T-helper 2 cell (primary cell): Measurements from ENCODE around the gene IRF2.

Experiments
- DNase-seq, 5 experiments: peaks; one replicate each; pipeline versions ENCODE4 v3.0.0 to v3.0.0-alpha.2; 2012 to 2022
- total RNA-seq, 2 donors: gene quantifications; one replicate each; lab custom pipeline; 2026; lab: John Stamatoyannopoulos, UW

Gene IRF2
- total RNA-seq = 16.2 to 36.7 reads per million in 2 donors

DNA sequence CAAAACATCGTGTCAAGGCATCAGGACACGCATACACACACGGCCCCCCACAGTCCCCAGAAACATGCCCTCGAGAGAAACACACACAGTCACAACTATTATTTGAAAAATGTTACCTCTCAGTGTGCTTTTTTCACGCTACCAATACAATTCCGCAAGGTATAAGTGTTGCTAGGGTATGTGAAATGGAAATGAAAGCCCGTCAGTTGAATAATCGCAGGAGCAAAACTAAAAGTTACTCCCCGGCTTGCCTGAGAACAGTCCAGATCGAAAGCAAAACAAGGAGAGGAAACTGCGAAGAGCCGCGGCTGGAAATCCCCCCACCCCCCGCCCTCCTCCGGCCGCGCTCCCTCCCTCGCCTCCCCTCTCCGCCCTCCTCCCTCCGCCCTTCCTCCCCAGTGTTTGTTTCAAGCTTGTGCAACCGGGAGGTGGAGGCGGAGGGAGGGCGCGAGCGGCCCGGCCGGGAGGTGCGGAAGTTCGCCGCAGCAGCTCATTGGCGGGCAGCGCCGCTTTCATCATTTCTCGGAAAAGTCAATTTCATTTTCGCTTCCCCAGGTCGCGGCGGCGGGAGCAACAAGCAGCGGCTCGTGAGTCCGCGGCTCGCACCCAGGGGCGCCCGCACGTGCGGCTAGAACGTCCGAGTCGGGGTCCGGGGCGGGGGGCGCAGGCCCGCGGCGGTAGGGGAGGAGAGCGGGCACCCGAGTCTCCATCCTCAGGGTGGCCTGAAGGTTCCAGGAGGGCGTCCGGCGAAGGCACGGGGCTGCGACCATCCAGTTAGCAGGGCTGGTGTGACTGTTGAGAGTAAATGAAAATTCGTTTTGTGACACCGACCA lies at the start of gene IRF2:
TSS of gene IRF2 (minus strand) at position 288 of the 833 bp plus-strand sequence. CDS start 45,486 bp downstream, outside the sequence.
- peak; percentile 88 to 100 (median 95) for DNase-seq

DNA sequence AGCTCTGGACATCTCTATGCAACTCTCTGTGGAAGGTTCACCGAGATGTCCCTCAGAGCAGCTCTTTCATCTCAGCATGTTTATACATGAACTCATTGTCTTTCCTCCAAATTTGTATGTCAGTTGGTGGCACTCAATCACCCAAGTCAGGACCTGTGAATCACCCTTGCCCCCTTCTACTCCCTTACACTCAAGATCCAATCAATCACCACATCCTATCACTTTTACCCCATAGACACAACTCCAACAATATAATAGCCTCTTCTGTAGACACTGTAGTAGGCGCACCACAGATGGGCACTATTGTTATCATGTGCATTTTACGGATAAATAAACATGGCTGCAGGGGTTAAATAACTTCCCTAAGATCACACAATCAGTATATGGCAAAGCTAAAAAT lies 41.3 kb upstream of the IRF2 start:
- DNase-seq = peak in 1 of 5 experiments; percentile 67

DNA sequence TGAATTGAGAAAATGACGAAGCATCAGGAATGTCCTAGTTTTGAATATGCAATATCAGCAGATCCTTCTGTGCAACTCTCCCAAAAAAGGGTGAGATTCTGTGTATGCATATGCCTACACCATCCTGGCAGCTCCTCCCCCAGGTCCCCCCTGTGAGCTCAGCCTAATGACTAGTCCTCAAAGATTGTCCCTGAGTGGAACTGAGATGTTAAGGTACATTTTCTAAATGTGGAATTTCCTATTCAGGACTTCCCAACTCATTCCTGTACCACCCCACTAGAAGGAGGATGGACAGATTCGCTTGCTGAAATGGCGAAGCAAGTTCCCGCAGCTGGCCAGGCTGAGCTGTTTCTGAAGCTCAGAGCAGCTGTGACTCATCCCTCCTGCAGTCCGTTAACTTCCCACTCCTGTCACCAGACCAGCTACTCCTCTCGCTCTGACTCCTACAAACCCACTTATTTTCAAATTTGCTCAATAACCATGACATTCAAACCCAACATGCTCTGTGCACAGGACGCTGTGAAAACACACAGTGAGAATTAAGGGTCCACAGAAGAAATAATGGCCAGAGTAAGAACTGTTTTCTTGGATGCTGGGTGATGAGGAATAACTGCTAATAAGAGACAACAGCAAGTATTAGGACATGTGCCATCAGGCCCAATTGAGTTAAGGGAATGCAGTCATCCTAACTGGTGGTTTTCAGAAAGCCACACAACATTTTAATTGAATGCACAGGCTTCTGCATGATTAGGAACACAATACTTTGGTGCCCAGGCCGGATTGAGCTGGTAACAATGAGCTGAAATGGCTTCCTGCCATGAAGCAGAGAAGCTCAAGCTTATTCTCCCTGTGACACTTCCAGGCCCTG lies 40.0 kb upstream of the IRF2 start:
- peak in 2 of 5 experiments; percentile 62 to 95 for DNase-seq

- peak in 1 of 5 experiments; percentile 81 for DNase-seq
Observed at GRCh38 chr4:184513802-184514120, 39.4 kb upstream of the IRF2 start.

DNA sequence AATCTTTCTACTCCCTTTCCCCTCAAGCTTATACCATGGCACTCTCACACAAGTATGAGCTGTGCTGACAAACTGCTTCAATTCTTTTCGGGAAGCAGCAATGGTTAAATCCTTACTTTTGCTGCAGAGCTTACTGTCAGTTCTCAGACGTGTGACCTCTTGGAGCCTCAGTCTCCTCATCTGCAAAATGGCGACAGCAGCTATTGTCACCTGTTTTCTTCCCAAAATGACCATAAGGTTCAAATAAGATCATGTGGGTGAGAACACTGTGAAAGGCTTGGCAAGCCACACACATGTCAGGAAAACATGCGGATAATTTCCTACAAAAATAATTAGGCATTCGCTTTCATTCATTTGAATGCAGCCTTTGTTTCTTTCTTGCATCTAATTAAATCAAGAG lies 36.8 kb upstream of the IRF2 start:
- DNase-seq = no peak

DNA sequence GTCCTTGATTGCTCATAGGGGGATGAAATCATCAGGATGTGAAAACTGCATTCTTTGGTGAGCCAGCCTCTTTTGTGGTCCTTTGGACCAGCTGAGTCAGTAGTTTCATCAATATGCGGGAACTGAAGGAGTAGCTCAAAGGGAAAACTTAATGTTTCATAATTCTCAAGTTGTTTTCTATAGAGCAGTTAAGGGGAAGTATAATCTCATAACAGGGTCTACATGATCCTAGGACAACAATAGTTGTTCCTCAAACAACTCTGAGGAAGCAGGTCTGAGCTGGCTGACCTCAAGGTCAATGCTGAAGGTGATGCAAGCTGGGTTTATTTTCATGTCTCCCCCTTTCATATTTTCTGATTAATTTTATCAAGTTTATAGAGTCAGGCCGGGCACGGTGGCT lies 36.1 kb upstream of the IRF2 start:
- DNase-seq = no peak

DNA sequence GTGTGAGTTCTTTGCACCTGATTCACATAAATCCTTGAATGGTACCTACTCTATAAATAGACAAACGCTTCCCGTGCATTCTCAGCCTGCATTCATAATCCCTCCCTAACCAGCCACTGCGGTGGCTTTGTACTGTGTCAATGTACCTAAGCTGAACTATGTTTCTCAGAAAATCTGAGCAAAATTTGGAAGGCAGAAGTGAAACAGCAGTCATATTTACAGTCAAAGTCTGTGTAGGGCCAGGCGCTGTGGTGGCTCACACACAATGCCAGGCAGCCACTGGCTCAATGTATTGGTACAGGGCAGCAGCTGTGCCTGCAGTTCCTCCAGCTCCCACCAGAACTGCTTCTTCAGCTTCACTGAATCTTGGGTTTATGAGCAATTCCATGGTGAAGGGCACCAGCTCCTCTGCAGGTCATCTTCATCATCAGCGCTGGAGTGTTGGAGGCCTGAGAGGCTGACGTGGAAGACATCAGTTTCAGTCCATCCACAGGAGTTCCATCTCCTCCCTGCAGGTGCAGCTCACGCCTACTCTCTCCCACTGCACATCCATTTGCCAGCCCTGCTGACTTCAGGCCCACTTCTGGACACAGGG lies 32.3 kb upstream of the IRF2 start:
- peak in 1 of 5 experiments; percentile 88 for DNase-seq

GRCh38 chr4:184504385-184504784 lies 30.0 kb upstream of the IRF2 start:
- no peak for DNase-seq

GRCh38 chr4:184503869-184504300 lies 29.5 kb upstream of the IRF2 start:
- DNase-seq = peak in 1 of 5 experiments; percentile 68

DNA sequence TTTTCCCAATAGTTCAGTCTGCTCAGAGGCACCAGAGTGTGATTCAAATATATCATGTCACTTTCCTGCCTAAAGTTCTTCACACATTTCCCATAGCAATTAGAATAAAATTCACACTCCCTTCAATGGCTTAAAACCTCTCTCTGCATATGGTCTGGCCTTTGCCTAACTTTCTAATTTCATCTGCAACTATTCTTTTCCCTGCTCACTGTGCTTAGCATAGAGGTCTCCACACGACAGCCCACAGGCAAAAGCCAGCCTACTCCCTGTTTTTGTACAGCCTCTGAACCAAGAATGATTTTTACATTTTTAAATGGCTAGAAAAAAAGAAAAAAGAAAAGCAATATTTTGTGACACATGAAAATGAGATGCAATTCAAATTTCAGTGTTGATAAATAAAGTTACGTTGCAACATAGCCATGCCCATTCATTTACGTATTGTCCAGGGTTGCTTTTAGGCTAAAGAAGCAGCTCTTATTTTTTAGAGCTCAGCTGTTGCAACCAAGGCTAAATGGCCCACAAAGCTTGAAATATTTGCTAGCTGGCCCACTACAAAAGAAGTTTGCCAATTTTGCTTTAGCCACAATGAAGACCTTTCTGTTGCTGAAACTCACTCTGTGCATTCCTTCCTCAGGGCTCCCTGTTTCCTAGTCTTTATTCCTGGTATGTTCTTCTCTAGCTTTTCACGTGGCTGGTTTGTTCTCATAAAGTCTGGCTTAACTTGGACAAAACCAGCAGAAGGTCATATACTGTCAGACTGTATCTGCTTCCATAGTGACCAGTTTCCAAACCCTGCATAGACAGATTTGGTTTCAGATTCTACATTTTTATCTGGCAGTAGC lies 26.6 kb upstream of the IRF2 start:
- no peak for DNase-seq

DNA sequence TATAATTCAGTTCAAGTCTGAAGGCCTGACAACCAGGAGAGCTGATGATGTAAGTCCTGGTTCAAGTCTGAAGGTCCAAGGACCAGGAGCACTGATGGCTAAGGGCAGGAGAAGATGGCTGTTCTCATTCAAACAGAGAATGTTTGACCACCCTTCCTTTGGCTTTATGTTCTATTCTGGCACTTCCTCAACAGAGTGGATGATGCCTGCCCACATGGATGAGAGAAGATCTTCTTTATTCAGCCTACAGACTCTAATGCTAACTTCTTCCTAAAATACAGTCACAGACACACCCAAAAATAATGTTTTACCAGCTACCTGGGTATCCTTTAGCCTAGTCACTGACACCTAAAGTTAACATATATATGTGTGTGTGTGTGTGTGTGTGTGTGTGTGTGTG lies 25.6 kb upstream of the IRF2 start:
- no peak for DNase-seq

DNA sequence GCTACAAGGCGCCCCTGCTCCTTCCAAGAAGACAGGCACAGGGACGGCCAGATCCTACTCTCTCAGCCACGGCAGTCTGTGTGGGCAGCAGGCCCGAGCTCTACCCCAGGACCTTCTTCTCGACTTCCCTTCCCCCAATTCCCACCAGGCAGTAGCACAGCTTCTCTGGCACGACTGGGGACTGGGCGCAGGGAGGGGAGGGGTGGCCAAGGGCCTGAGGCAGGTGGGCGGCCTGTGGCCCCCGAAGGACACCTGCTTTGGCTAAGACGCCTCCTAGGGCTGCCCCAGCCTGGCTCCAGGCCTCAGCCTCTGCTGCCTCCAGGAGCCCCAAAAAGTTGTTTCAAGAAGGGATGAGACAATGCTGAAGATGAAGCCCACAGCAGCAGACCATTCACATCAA lies 24.2 kb upstream of the IRF2 start:
- no peak for DNase-seq

DNA sequence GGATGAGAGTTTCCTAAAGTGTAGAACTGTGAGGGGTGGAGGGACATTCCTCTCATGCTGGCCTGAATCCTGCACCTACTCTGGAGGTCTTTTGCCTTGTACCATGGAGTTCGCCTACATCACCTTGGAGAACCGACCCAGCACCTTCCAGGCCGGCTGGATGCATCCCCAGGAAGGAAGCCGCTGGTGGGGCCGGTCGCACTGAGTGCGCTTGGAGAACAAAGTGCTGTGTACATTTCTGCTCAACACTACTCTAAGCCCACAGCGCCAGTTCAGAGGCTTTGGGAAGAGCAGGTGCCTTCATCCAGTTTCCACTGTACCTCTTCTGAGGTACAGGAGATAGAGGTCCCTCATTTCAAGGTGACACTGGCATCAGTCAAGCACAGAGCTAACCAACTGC lies 15.4 kb upstream of the IRF2 start:
- DNase-seq = no peak

DNA sequence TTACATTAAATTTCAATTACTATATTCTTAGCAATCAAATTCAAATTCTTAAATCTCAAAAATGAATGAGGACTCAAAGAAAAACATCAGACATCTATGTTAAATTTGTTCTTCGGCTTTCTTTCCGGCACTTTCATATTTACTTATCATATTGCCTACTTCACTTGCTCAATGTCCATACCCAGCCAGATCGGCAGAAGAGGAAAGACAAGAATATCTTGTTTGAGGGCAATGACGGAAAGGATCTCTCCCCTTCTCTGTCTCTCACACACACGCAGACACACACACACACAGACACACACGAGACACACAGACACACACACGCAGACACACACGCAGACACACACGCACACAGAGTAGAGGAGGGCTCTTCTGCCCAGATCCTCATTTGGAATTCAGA lies 13.2 kb upstream of the IRF2 start:
- no peak for DNase-seq

- no peak for DNase-seq
Observed at GRCh38 chr4:184485279-184485678, 10.9 kb upstream of the IRF2 start.

DNA sequence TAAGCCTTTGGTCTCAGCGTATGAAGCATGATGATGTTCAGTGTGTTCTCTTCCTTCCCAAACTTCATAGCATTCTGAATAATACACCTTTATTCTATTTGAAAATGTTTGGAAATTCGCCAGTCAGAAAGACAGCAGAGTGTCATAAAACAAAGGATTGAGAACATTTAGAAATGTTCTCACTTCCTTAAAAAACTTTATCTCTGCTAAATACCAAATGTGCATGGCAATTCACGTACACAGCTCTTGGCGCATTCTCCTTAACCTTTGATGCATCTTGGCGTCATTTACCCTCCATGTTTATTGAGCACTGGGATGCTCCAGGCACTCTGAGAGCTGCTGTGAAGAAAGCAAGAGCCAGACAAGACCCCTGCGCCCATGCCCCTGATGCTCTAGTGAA lies 7.2 kb upstream of the IRF2 start:
- DNase-seq = no peak

- no peak for DNase-seq
Observed at GRCh38 chr4:184479516-184479950, 5.2 kb upstream of the IRF2 start.

- DNase-seq = peak in 1 of 5 experiments; percentile 17
Observed at GRCh38 chr4:184477201-184477999, 3.0 kb upstream of the IRF2 start.

DNA sequence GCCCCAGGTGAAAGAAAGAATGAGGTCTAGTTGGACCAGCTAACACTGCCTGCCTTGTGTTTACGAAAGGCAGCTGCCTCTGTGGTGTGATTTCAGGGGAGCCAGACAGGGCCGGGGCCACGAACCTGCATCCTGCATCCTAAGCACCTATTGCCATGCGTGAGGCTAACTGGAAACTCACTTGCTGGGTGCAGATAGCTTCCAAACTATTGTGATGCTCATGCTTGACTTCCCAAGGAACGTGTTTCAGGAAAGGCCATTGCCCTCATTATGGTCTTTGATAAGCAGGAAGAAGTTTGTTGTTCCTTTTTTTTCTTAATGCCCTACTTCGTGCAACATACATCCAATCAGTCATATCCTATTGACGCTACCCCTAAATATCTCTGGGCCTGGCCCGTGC lies 2.3 kb upstream of the IRF2 start:
- DNase-seq = peak in 1 of 5 experiments; percentile 78

GRCh38 chr4:184475498-184475897 lies 1.1 kb upstream of the IRF2 start:
- DNase-seq = no peak

DNA sequence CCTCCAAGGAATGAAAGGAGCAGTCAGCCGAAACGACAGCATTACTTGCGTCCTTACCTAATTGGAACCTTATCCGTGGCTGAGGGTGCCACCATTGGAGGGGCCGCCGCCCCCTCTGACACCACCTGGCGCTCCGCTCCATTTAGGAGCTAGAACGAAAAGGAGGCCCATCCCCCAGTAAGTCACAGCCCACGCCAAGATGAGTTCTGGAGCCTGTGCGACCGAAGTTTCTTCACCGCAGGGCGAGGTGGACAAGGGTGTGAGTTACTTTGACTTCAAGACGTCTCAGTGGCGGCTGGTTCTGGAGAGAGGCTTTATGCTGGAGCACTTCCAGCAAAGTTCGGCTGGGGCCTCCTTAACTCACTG lies 729 bp upstream of the IRF2 start:
- DNase-seq = peak in 3 of 5 experiments; percentile 38 to 71 (median 56)
